Measurements from ENCODE around the gene SELENOT.

DNA sequence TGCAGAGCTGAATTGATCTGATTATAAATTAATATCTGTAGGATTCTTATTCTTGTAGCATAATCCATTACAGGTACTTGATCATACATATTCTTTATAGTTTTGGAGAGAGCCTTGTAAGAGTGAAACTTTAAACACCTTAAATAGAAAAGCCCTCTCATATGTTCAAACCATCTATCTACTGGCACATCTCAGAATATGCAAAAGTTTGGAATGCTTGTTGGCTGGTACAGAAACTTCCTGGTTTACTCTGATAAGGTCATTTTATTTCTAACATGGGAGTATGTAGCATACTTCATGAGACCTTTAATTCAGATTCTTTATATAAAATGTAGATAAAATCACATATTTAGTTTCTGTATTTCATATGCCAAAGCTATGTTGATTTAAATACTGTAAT lies 21.9 kb upstream of the SELENOT start:
- TF ChIP-seq, protein P1, sequence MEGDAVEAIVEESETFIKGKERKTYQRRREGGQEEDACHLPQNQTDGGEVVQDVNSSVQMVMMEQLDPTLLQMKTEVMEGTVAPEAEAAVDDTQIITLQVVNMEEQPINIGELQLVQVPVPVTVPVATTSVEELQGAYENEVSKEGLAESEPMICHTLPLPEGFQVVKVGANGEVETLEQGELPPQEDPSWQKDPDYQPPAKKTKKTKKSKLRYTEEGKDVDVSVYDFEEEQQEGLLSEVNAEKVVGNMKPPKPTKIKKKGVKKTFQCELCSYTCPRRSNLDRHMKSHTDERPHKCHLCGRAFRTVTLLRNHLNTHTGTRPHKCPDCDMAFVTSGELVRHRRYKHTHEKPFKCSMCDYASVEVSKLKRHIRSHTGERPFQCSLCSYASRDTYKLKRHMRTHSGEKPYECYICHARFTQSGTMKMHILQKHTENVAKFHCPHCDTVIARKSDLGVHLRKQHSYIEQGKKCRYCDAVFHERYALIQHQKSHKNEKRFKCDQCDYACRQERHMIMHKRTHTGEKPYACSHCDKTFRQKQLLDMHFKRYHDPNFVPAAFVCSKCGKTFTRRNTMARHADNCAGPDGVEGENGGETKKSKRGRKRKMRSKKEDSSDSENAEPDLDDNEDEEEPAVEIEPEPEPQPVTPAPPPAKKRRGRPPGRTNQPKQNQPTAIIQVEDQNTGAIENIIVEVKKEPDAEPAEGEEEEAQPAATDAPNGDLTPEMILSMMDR (conservative IDR thresholded peaks at IDR 0.05): no peak
- no peak for TF ChIP-seq ZFX (IDR thresholded peaks at IDR 0.05)

Data from C4-2B (cell line).